HG03135 (cell line): ENCODE results near the gene MUC13.

Experiments used
- ATAC-seq: cut with Tn5 transposase; IDR thresholded peaks from one replicate; pipeline ENCODE4 v1.9.1; 2021; ENCODE audit warnings: mild to moderate bottlenecking, moderate library complexity; ENCODE audit not compliant: unreplicated experiment

Gene MUC13

GRCh38 chr3:124951511-124952281 lies 17.1 kb upstream of the MUC13 start:
- ATAC-seq: no peak

GRCh38 chr3:124950026-124950425 lies 15.5 kb upstream of the MUC13 start:
- ATAC-seq: no peak

GRCh38 chr3:124942613-124943012 lies 8.1 kb upstream of the MUC13 start:
- no peak for ATAC-seq

GRCh38 chr3:124941771-124942170 lies 7.2 kb upstream of the MUC13 start:
- ATAC-seq: no peak

- ATAC-seq: no peak
Measured at GRCh38 chr3:124939661-124940060, 5.1 kb upstream of the MUC13 start.

- ATAC-seq: no peak
Measured at GRCh38 chr3:124938896-124939295, 4.3 kb upstream of the MUC13 start.

GRCh38 chr3:124937049-124937448 lies 2.5 kb upstream of the MUC13 start:
- no peak for ATAC-seq

- ATAC-seq: no peak
Measured at GRCh38 chr3:124935794-124936542, 1.4 kb upstream of the MUC13 start.

- no peak for ATAC-seq
Measured at GRCh38 chr3:124935264-124935663, 713 bp upstream of the MUC13 start.

GRCh38 chr3:124928333-124929202 lies 6.0 kb downstream of the MUC13 start:
- ATAC-seq: no peak

- peak; percentile 78 for ATAC-seq
Measured at GRCh38 chr3:124927574-124928045, 6.9 kb downstream of the MUC13 start.

GRCh38 chr3:124926426-124927101 lies 8.0 kb downstream of the MUC13 start:
- ATAC-seq: no peak

- ATAC-seq: no peak
Measured at GRCh38 chr3:124924741-124925140, 9.8 kb downstream of the MUC13 start.

- ATAC-seq: no peak
Measured at GRCh38 chr3:124923833-124924232, 10.7 kb downstream of the MUC13 start.

GRCh38 chr3:124920718-124921117 lies 13.8 kb downstream of the MUC13 start:
- ATAC-seq: no peak

GRCh38 chr3:124919756-124920155 lies 14.8 kb downstream of the MUC13 start:
- no peak for ATAC-seq

- no peak for ATAC-seq
Measured at GRCh38 chr3:124918524-124918923, 16.0 kb downstream of the MUC13 start.

GRCh38 chr3:124916837-124917409 lies 17.6 kb downstream of the MUC13 start:
- no peak for ATAC-seq

- no peak for ATAC-seq
Measured at GRCh38 chr3:124915254-124915653, 19.3 kb downstream of the MUC13 start.

- no peak for ATAC-seq
Measured at GRCh38 chr3:124907957-124908356, 26.6 kb downstream of the MUC13 start.
